HUES64 (cell line): ENCODE data around the gene OGFRL1. TPM values are rescaled to one million over a fixed set of nuclear protein-coding genes. Genes with fewer than 3 reads are reported as not detected.

Experiments used
- H3K27ac ChIP-seq: 2 replicates; pipeline ENCODE4 v1.7.0; 2013; ENCODE audit warnings: low read depth, low read length, inconsistent platforms
- H3K27me3 ChIP-seq: 2 replicates; pipeline ENCODE4 v1.6.1; 2013; ENCODE audit warnings: mild to moderate bottlenecking, low read length; ENCODE audit not compliant: insufficient read depth
- H3K36me3 ChIP-seq: 2 replicates; pipeline ENCODE4 v1.6.1; 2013; ENCODE audit warnings: mild to moderate bottlenecking, low read length; ENCODE audit not compliant: insufficient read depth
- H3K4me1 ChIP-seq: 2 replicates; pipeline ENCODE4 v1.6.1; 2013; ENCODE audit warnings: mild to moderate bottlenecking, low read length, moderate library complexity; ENCODE audit not compliant: insufficient read depth
- H3K4me3 ChIP-seq: 2 replicates; pipeline ENCODE4 v1.5.1; 2013; ENCODE audit warnings: mild to moderate bottlenecking, low read length, moderate library complexity
- H3K9ac ChIP-seq: 2 replicates; pipeline ENCODE4 v1.6.1; 2013; ENCODE audit warnings: mild to moderate bottlenecking, low read depth, low read length
- H3K9me3 ChIP-seq: 2 replicates; pipeline ENCODE4 v1.6.1; 2013; ENCODE audit warnings: low read depth, low read length; ENCODE audit not compliant: insufficient read depth
- WGBS: fragments of 150-250, 120-280 bp; methylation state at CpG from one replicate; pipeline ENCODE4 v1.1.7; 2013; ENCODE audit warnings: missing lambda C conversion rate; 5-methylcytosine and 5-hydroxymethylcytosine counted together
- polyA plus RNA-seq, 2 experiments: library from polyadenylated mRNA; stranded (reverse); fragments of 50-300 nt; gene quantifications; one replicate each; pipeline ENCODE4 v1.2.3, GENCODE V29; 2013

Gene OGFRL1
- polyA plus RNA-seq (2013, experiment 1 of 2) = 3.1 TPM
- 5.0 TPM for polyA plus RNA-seq (2013, experiment 2 of 2)

DNA sequence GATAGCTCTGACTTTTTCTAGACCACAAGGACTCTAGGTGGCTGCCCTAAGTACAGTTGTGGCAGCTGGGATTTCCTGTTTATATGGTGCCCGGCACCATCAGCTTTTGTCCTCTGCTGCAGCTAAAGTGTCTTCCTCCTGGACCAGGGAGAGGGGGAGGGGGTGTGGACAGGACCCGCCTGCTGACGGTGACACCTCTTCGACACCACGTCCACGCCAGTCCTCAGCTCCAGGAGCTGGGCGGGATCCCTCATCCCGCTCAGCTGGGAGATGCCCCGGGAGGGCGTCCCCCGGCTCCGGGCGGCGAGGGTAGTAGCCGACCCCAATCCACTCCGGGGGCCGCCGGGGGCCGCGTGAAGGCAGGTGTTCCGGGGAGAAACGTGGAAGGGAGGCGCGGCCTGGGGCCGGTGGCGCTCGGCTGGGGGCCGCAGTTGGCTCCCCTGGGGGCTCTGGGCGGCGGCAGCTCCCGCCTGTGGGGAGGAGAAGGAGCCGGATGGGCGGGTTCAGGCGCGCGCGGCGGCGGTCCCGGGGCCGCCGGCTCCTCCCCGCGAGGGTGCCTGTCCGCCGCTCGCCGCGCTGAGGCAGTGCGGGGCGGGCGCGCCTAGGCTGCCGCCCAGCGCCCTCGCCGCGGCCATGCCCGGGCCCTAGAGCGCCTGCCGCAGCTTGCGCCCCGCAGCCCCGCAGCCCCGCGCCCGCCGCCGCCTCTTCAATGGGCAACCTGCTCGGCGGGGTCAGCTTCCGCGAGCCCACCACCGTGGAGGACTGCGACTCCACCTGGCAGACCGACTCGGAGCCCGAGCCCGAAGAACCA, at the start of gene OGFRL1:
Gene OGFRL1, plus strand, starts transcription at position 584 of the 811 bp plus-strand sequence. Its CDS starts 126 bp downstream, at position 710.
- WGBS = 1% methylated on average over 79 of the region's 79 CpGs
- H3K4me3 ChIP-seq = peak within 1 kb of the TSS; percentile 69
- no peak within 1 kb of the TSS for H3K27ac ChIP-seq
- peaks cover 9% of the 10 kb centered on the region for H3K27me3 ChIP-seq
- H3K9ac ChIP-seq = peak within 1 kb of the TSS; percentile 67
- H3K36me3 ChIP-seq = no peaks in the 10 kb centered on the region
- peaks cover 9% of the 10 kb centered on the region; the same call in 1 of the 2 replicates for H3K4me1 ChIP-seq
- no peaks in the 10 kb centered on the region for H3K9me3 ChIP-seq

DNA sequence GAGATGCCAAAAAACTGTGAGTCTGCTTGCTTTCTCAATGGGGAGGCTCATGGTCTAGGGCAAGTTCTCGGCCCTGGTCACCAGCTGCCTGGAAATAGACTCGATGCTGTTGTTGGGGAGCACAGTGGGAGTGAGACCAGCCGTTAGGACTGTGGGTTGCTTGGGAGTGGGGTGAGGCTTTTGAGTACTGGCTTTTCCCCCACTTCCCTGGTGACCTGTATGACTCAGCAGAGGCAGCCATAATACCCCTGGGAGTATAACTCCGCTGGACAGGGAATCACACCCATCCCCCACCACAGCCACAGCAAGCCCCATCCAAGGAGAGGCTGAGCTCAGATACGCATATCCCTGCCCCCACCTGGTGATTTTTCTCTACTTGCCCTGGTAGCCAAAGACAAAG, 48.9 kb upstream of the OGFRL1 start:
- Histone ChIP-seq H3K9ac (no peak overlapping the region), H3K4me1 (no peaks in the 10 kb centered on the region), H3K27ac (no peak overlapping the region), H3K9me3 (no peaks in the 10 kb centered on the region), H3K4me3 (no peak overlapping the region), H3K36me3 (no peaks in the 10 kb centered on the region), H3K27me3 (no peaks in the 10 kb centered on the region)
- WGBS = 93% methylated on average over 5 of the region's 5 CpGs

DNA sequence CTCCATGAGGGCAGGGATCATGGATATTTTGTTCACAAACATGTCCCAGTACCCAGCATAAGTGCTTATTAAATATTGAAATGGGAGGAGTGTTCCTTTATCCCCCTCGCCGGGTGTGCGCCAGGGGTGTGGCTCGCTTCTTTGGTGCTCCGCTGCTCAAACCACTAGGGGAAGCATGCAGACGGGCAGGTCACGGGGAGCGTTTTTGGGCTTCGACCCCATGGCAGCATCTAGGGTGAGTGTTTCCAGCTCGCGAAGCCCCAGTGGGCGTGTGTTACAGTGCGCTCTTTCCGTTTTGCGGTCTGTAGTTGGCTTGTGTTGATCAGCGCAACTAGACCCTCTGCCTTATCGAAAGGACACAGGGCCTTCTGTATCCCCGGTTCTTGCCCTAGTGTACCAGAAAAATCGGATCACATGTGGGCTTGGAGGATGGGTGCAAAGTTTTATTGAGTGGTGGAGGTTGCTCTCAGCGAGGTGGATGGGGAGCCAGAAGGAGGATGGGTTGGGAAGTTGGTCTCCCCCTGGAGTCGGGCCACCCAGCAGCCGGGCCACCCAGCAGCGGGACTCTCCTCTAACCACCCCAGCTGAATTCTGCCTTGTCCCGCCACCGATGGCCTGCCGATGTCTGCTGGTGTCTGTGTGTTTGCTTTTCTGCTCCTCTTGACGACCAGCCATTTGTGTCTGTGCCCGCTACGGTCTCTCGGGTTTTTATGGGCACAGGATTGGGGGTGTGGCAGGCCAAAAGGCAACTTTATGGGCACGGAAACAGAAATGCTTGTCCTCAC, 43.2 kb upstream of the OGFRL1 start:
- H3K9me3 ChIP-seq = no peaks in the 10 kb centered on the region
- H3K36me3 ChIP-seq = no peaks in the 10 kb centered on the region
- H3K9ac ChIP-seq = no peak overlapping the region
- no peaks in the 10 kb centered on the region for H3K27me3 ChIP-seq
- 95% methylated on average over 30 of the region's 31 CpGs for WGBS
- peaks cover 8% of the 10 kb centered on the region; the same call in 1 of the 2 replicates for H3K4me1 ChIP-seq
- no peak overlapping the region for H3K27ac ChIP-seq
- no peak overlapping the region for H3K4me3 ChIP-seq

DNA sequence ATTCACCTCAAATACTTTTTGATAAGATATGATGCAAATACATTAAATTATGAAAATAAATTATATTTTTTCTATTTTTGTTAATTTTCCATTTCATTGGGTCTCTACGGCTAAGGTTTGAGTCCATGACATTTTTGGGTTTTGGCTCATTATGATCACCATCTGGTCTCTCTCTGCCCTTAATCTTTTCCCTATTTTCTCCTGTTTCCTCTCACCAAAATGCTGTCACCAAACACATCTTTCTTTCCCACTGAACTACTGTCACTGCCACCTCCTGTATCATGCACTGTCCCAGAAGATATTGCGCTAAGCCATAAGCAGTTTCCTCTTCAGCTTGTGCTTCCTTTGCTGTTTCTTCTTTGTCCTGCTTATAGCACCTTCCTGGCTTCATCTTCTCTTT, 42.0 kb upstream of the OGFRL1 start:
- Histone ChIP-seq H3K4me3 (no peak overlapping the region), H3K27me3 (no peaks in the 10 kb centered on the region), H3K4me1 (peaks cover 8% of the 10 kb centered on the region; the same call in 1 of the 2 replicates), H3K27ac (no peak overlapping the region), H3K9ac (no peak overlapping the region), H3K36me3 (no peaks in the 10 kb centered on the region), H3K9me3 (no peaks in the 10 kb centered on the region)
- WGBS = 96% methylated on average over 2 of the region's 2 CpGs

DNA sequence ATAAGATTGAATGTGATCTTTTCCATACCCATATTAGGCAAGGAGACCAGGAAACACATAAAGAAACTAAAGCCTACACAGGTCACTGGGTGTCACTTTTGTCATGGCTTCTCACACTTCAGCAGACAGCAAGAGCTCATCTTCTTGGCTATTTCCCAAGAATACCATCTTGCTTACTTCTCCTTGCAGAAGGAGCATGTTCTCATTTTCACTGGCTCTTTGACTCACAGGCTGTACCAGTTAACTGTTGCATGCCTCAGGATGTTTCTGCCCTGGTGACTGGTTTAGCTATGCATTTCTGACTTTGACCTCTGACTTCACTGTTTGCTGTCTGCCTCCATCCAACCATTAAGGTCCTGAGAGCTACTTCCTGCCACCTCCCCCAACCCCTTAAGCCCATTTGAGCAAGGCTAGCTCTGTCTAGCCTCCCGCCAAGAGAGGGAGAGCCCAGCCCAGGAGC, 40.3 kb upstream of the OGFRL1 start:
- Histone ChIP-seq H3K36me3 (no peaks in the 10 kb centered on the region), H3K27ac (no peak overlapping the region), H3K27me3 (no peaks in the 10 kb centered on the region), H3K4me1 (peaks cover 20% of the 10 kb centered on the region), H3K9ac (no peak overlapping the region), H3K9me3 (no peaks in the 10 kb centered on the region), H3K4me3 (no peak overlapping the region)
- 71% methylated on average over 1 of the region's 1 CpG for WGBS

DNA sequence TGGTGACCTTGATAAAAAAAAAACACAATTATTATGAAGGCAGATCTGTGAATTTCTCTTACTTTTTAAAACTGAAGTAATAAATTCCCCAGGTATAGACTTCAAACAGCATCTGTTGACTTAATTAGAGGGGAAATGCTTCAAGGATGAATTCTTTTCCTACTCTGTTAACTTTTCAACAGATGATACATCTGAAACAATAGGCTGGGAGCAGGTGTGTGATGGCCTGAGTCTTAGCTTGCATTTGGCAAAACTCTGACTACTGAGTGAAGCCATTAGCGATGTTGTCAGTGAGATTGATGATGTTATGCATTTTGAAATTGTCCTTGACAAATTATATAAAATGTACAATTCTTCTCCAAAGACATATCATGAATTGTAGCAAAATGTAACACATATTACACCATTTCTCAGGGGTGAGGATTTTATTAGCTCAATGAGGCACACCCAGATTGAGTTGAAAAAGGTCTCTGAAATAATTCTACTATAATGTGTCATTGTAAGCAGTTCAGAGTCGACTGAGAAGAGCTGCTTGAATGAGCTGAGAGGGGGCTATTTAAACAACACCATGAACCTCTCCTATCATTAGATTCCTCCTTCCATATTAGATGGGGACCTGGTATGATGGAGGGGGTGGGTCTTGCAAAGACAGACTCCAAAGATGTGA, 39.6 kb upstream of the OGFRL1 start:
- Histone ChIP-seq H3K27ac (no peak overlapping the region), H3K4me3 (no peak overlapping the region), H3K9me3 (no peaks in the 10 kb centered on the region), H3K36me3 (no peaks in the 10 kb centered on the region), H3K9ac (no peak overlapping the region), H3K27me3 (no peaks in the 10 kb centered on the region), H3K4me1 (peaks cover 26% of the 10 kb centered on the region)
- WGBS = 88% methylated on average over 1 of the region's 2 CpGs

DNA sequence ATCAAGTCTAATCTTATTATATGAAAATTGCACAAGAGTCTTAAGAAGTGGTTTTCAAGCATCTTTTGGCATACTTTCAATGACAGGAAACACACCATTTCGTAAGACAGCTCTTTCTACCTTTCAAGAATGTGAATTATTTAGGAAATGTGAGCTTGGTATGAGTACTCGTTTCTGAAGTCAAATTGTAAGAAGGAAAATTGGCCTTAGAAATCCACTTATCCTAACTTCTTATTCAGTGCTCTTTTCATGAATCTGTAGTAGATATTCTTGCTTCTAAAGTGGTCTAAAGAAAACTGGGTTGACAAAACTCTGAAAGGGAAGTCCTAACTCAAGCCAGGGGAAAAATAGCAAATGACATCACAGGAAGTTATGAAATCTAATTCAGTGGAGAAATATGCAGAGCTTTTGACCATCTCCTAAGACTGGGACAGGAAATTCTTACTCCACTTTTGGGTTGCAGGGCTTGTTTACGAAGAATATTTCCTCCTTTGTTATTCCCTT, 38.5 kb upstream of the OGFRL1 start:
- no peak overlapping the region for H3K27ac ChIP-seq
- H3K9ac ChIP-seq = no peak overlapping the region
- H3K36me3 ChIP-seq = no peaks in the 10 kb centered on the region
- WGBS = 93% methylated on average over 1 of the region's 3 CpGs
- peaks cover 26% of the 10 kb centered on the region for H3K4me1 ChIP-seq
- no peaks in the 10 kb centered on the region for H3K9me3 ChIP-seq
- H3K27me3 ChIP-seq = no peaks in the 10 kb centered on the region
- H3K4me3 ChIP-seq = no peak overlapping the region

DNA sequence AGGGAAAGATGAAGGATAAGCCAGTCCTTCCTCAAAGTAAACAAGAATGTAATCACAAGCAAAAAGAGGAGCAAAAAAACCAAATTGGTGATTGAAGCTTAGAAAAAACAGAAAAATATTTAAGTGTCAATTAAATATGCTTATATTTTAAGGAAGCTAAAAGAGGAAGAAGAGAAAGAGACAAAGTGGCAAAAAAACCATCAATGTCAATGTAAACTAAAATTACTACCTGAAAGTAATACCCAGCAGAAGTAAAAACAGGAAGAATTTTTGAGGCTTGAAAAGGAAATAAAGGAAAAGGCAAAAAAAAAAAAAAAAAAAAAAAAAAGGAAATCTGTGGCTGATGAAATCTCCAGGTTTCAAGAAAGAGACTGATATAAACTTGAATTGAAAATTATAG, 36.2 kb upstream of the OGFRL1 start:
- Histone ChIP-seq H3K36me3 (no peaks in the 10 kb centered on the region), H3K4me3 (no peak overlapping the region), H3K9ac (no peak overlapping the region), H3K27me3 (no peaks in the 10 kb centered on the region), H3K27ac (no peak overlapping the region; the same call in 1 of the 2 replicates), H3K4me1 (peaks cover 26% of the 10 kb centered on the region), H3K9me3 (no peaks in the 10 kb centered on the region)

DNA sequence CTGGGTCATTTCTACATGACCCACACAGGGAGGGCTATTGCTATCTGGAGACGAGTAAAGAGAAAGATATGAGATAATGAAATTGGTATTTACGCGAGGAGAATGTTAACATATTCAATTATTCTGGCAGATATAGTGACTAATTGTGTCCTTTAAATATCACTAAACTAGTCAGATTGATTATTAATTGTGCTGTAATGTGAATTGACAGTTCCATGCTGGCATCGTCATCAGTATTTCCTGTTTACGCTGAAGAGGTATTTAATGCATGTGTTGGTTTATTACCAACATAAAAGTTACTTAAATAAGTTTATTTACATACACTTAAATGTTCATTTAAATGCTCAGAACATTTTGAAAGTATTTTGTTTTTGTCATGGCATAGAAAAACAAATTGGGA, 35.7 kb upstream of the OGFRL1 start:
- Histone ChIP-seq H3K9ac (no peak overlapping the region), H3K9me3 (no peaks in the 10 kb centered on the region), H3K27me3 (no peaks in the 10 kb centered on the region), H3K4me1 (peaks cover 26% of the 10 kb centered on the region), H3K36me3 (no peaks in the 10 kb centered on the region), H3K27ac (no peak overlapping the region), H3K4me3 (no peak overlapping the region)
- 50% methylated on average over 3 of the region's 5 CpGs for WGBS

DNA sequence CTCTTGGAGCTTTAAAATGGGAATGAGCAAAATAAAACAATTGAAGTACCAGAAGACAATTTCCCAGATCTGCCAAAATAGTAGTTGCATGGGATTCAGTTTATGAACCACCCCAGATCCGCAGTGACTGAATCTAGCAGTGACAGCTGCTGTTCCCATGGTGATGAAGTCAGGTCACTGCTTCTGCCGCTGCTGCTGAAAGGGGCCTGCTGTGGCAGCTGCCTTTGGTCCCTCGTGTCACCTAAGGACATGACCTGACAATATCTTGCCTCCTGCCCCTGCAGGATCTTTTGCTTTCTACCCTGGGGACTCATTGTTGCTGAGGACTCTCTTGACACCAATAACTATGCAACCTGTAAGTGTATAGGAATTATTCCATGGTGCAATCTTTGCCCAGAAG, 34.3 kb upstream of the OGFRL1 start:
- no peaks in the 10 kb centered on the region for H3K36me3 ChIP-seq

More for the DNA sequence above, 34.3 kb upstream of the OGFRL1 start:
- no peak overlapping the region for H3K27ac ChIP-seq
- no peak overlapping the region for H3K4me3 ChIP-seq
- no peak overlapping the region for H3K9ac ChIP-seq
- no peaks in the 10 kb centered on the region for H3K9me3 ChIP-seq
- 65% methylated on average over 3 of the region's 3 CpGs for WGBS
- no peaks in the 10 kb centered on the region for H3K27me3 ChIP-seq
- H3K4me1 ChIP-seq = peaks cover 22% of the 10 kb centered on the region
